ENCODE data around the gene PDZD2.

DNA sequence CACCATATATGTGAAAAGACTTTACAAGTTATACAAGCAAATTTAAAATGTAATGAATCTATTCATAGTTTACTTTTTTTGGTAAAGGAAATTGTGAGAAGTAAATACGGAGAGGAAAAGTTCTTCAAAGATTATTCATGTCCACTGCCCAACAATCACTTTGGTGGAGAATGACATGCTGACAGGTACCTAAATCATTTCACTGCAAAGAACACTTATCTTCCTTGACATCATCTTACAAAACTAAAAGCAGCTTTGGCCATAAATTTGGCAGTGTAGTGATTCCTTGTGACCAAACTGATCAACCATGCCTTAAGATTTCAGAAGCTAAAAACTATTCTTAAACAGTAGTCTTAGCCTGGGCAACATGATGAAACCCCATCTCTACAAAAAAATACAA is 492.7 kb downstream of the PDZD2 start:
- TF ChIP-seq, protein P1, sequence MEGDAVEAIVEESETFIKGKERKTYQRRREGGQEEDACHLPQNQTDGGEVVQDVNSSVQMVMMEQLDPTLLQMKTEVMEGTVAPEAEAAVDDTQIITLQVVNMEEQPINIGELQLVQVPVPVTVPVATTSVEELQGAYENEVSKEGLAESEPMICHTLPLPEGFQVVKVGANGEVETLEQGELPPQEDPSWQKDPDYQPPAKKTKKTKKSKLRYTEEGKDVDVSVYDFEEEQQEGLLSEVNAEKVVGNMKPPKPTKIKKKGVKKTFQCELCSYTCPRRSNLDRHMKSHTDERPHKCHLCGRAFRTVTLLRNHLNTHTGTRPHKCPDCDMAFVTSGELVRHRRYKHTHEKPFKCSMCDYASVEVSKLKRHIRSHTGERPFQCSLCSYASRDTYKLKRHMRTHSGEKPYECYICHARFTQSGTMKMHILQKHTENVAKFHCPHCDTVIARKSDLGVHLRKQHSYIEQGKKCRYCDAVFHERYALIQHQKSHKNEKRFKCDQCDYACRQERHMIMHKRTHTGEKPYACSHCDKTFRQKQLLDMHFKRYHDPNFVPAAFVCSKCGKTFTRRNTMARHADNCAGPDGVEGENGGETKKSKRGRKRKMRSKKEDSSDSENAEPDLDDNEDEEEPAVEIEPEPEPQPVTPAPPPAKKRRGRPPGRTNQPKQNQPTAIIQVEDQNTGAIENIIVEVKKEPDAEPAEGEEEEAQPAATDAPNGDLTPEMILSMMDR (IDR thresholded peaks at IDR 0.05): no peak
- no peak for TF ChIP-seq POLR2A (IDR thresholded peaks at IDR 0.05)
- no peak for TF ChIP-seq POLR2AphosphoS5 (IDR thresholded peaks at IDR 0.05)

Measured in suprapubic skin (tissue), 4 donors.